Measurements from ENCODE around the gene SLC6A19.

DNA sequence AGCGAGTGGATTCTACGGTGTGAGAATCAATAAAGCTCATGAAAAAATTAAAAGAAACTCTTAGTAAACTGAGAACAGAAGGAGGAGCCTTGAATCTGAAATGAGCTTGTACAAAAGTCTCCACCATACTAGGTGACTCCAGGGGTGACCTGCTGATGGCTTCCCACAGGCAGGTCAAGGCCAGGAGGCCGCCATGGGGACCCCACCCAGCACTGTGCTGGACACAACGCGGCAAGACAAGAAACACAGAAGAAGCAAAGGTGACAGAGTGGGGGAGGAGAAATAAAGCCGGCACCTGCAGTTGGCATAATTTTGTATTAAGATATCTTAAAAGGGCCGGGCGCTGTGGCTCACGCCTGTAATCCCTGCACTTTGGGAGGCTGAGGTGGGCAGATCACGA, 12.1 kb upstream of the SLC6A19 start:
- no peak for TF ChIP-seq TAF1 (IDR thresholded peaks at IDR 0.05; ENCODE audit: borderline replicate concordance, low read depth, low read length)
- no peak for TF ChIP-seq POLR2A (IDR thresholded peaks at IDR 0.05; ENCODE audit: low read depth, low read length)
- TF ChIP-seq POLR2AphosphoS5 (IDR thresholded peaks at IDR 0.05; ENCODE audit: low read depth, low read length): no peak

All from GM12892 (cell line).